GM10248 (cell line): Measurements from ENCODE around the gene SLC5A8.

Experiments used
- CTCF ChIA-PET: fragments of 300-600 bp; sonication (Branson Sonifier 250); formaldehyde crosslinking; extraction: SDS; loops from one replicate; lab custom pipeline; 2021; ENCODE audit warnings: antibody characterized with exemption; lab: Yijun Ruan, JAX
- POLR2A ChIA-PET: fragments of 350-650 bp; sonication (Branson Sonifier 250); formaldehyde crosslinking; extraction: SDS; loops from one replicate; lab custom pipeline; 2020; ENCODE audit warnings: antibody characterized with exemption; lab: Yijun Ruan, JAX
- DNase-seq: peaks from one replicate; pipeline ENCODE4 v3.0.0; 2012; ENCODE audit errors: extremely low spot score
- TF ChIP-seq, protein P1 (sequence below): IDR thresholded peaks from 2 replicates; pipeline ENCODE4 v1.5.1; 2012; ENCODE audit warnings: mild to moderate bottlenecking, low read depth; ENCODE audit errors: extremely low read depth, missing control alignments, control extremely low read depth

SLC5A8 gene

DNA sequence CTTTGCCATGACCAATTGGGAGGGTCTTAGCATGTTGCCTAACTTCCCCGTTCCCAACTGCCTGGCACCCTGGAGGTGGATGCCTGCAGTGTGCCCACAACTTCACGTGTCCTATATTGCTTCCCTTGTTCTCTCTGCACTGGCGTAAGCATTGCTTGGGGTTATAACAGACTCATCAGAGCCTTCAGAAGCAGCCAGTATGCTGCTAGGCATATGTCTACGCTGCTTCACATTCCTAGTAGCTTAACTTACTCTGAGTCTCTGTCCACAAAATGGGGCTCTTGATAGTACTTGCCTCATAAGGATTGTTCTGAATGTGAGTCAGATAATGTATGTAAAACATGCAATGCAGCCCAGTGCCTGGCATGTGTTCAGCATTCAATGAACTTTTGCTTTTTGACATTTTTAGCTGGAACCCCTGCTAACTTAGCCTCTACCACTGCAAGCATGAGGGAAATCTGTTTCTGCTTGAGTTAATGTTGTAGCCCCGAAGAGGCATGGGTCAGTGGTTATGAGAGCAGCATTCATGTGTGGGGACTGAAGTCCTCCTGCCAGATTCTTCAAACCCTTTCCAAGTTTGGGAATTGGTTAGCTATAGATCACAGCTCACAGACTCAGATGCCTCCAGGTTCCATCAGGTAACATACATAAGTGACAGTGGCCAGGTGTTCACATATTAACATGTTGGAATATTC lies 2.8 kb downstream of the SLC5A8 start:
- ChIA-PET CTCF (interaction anchor here (1.5 kb wide), 1 partner anchor 16 kb away, joined by 3 read pairs; no protein-coding TSS in a partner anchor), POLR2A (no interaction called here)
- TF ChIP-seq, protein P1, sequence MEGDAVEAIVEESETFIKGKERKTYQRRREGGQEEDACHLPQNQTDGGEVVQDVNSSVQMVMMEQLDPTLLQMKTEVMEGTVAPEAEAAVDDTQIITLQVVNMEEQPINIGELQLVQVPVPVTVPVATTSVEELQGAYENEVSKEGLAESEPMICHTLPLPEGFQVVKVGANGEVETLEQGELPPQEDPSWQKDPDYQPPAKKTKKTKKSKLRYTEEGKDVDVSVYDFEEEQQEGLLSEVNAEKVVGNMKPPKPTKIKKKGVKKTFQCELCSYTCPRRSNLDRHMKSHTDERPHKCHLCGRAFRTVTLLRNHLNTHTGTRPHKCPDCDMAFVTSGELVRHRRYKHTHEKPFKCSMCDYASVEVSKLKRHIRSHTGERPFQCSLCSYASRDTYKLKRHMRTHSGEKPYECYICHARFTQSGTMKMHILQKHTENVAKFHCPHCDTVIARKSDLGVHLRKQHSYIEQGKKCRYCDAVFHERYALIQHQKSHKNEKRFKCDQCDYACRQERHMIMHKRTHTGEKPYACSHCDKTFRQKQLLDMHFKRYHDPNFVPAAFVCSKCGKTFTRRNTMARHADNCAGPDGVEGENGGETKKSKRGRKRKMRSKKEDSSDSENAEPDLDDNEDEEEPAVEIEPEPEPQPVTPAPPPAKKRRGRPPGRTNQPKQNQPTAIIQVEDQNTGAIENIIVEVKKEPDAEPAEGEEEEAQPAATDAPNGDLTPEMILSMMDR: no peak
- DNase-seq: no peak

DNA sequence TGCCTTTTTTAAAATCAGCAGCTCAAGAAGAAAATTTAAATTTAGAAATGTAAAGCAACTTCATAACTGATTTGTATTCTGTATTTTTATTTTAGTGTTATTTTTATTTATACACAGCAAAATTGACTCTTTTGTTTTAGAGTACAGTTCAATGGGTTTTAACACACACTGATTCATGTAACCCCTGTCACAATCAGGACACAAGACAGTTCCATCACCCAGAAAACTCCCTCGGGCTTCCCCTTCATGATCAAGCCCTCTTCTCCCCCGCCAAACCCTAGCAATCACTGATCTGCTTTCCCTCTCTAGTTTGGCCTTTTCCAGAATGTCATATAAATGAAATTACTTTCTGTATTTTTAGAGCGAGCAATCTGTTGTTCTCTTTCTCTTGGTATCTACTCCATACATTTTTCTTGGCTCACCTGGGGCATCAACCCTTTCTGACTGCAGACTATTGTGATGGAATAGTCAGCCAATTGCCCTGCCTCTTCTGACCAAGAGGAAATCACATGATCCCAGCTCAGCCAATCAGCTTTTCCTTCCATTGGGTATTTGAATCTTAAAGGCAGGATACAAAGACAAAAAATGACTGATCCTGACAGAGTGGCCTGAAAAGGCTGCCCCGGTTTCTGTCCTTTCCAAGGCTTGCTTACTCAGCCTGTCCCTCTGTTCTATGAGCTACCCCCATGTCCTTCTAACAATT lies 5.3 kb downstream of the SLC5A8 start:
- CTCF ChIA-PET: interaction anchor here (0.9 kb wide), 1 partner anchor 10 kb away, joined by 3 read pairs; no protein-coding TSS in a partner anchor
- no peak for DNase-seq

DNA sequence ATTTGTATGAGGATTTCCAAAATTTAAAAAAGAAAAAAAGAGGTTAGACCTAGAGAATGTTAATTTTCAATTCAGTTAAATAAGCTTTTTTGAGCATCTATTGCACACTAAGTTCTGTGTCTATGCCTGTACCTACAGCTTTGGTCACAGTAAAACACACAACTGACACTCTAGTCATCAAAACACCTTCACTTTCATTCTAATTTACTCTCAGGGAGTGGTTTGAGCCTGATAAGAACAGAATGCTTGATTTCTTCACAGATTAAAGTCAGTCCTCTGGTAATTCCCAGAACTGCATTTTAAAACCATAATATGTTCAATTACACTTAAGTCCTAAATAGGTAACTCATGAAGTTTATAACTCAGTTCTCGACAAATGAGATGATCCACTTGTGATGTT lies 9.2 kb downstream of the SLC5A8 start:
- ChIA-PET CTCF (no interaction called here), POLR2A (no interaction called here)
- TF ChIP-seq, protein P1: no peak
- no peak for DNase-seq

More for the DNA sequence above, 5.3 kb downstream of the SLC5A8 start:
- POLR2A ChIA-PET: no interaction called here
- TF ChIP-seq, protein P1: no peak

DNA sequence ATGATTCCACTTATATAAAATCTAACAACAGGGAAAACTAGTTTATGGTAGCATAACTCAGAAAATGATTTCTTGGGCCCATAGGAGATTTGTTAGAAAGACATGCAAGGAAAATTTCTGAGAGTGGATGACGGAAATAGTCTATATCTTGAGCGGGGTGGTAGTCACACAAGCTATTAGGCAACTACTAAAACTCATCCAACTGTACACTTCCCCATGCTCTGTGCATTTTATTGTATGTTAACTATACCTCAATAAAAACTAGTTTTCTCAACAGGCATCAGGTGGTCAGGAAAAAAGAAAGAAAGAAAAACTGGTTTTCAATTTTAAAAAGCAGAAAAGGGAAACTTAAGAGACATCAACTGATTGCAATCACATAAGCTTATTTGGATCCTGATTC lies 9.9 kb downstream of the SLC5A8 start:
- TF ChIP-seq, protein P1: no peak
- no peak for DNase-seq
- CTCF ChIA-PET: no interaction called here
- POLR2A ChIA-PET: no interaction called here

DNA sequence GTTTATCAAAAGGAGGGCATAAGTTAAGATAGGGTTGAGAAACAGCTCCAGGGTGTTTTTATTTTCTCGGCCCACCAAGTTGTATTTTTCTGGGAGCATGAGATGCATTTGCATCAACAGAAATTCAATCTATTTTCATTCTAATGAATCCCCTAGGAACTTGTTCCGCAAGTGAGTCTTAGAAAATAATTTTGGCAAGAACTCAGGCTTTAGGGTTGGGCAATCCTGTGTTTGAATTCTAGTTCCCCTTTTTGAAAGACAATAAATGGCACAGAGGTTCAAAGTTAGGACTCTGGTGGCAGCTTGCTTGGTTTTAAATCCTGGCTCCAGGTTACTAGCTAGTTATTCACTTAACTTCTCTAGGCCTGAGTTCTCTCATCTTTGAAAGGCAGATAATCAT lies 23.7 kb downstream of the SLC5A8 start:
- TF ChIP-seq, protein P1: no peak
- POLR2A ChIA-PET: no interaction called here
- DNase-seq: no peak

DNA sequence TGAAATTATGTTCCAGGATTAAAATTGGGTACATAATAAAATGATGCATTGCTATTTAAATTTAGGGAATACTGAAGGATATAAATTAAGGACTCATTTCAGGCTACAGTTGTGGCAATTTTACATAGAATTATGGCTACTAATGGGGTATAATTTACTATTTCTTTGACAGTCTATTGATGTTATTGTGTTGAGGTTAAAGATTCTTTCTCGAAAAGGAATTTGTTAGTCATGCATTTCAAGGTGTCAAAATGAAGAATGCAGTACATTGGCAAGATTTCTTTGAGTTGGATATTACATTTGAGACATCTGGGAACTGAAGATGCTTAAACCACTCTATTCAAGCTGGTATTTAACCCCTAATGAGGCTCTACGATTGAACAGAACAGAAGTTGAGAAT lies 28.3 kb downstream of the SLC5A8 start:
- ChIA-PET POLR2A (no interaction called here), CTCF (no interaction called here)
- DNase-seq: no peak
- TF ChIP-seq, protein P1: no peak

More for the DNA sequence above, 23.7 kb downstream of the SLC5A8 start:
- CTCF ChIA-PET: no interaction called here
